ENCODE measurements around the gene HSCB. TPM values are rescaled to one million over a fixed set of nuclear protein-coding genes. Genes with fewer than 3 reads are reported as not detected.

Gene HSCB
- total RNA-seq, 4 donors from 2014 or later, result 14.2 to 28.1 (median 20.5) TPM

Other genes starting within 250 kb of the HSCB start
- gene TTC28, start 62.2 kb upstream of the HSCB start, total RNA-seq, result 10 to 100 TPM in 2 of 4 donors, 1 to 10 TPM in 2; 8.1 to 23.1 (median 11.7) TPM
- 10 to 100 TPM in 2 of 4 donors, 1 to 10 TPM in 2; 6.1 to 14.8 (median 10.0) TPM for gene CHEK2, start 219 bp upstream of the HSCB start, total RNA-seq
- gene CCDC117, start 30.7 kb downstream of the HSCB start, total RNA-seq, result 10 to 100 TPM; 12.0 to 21.2 (median 16.6) TPM
- gene XBP1, start 58.5 kb downstream of the HSCB start, total RNA-seq, result 100 to 1,000 TPM; 220 to 305 (median 237) TPM
- gene ZNRF3, start 141.5 kb downstream of the HSCB start, total RNA-seq, result 10 to 100 TPM; 13.3 to 20.7 (median 18.4) TPM

All from suprapubic skin (tissue), 4 donors.